Keratinocyte (primary cell): ENCODE data around the gene NRG3.

ENCODE experiments used
- CTCF ChIP-seq, 3 experiments: IDR thresholded peaks in 1 of 3; conservative IDR thresholded peaks in 1 of 3; optimal IDR thresholded peaks in 1 of 3; 2 replicates in 2 of 3; 3 replicates in 1 of 3; pipeline versions ENCODE3 to v1.5.1; 2011; ENCODE audit warnings: low read length in 3 of 3, mild to moderate bottlenecking in 3 of 3, moderate library complexity in 2 of 3, control low read depth in 1 of 3, inconsistent platforms in 1 of 3; ENCODE audit not compliant: insufficient read depth in 2 of 3; ENCODE audit errors: extremely low read depth in 1 of 3
- EZH2 ChIP-seq: IDR thresholded peaks from one replicate; pipeline ENCODE4 v1.6.1; 2012; ENCODE audit warnings: inconsistent platforms, mild to moderate bottlenecking, low read length, moderate library complexity

- TF ChIP-seq EZH2 (no peak), CTCF (optimal IDR thresholded peaks at IDR 0.05 in 1 of 3, IDR thresholded peaks at IDR 0.05 in 1 of 3, conservative IDR thresholded peaks at IDR 0.05 in 1 of 3; ENCODE audit: extremely low read depth in 1 of 3, insufficient read depth in 2 of 3, low read length in 3 of 3) (no peak)
Observed at GRCh38 chr10:82867056-82867455, 992.1 kb downstream of the NRG3 start.
